H9 (cell line): Measurements from ENCODE around the gene RGL4. TPM values are rescaled to one million over a fixed set of nuclear protein-coding genes. Genes with fewer than 3 reads are reported as not detected.

Source experiments
- DNase-seq: peaks from one replicate; pipeline ENCODE4 v3.0.0-alpha.2; 2017
- H2AFZ ChIP-seq: one replicate; pipeline ENCODE4 v1.6.1; 2013; ENCODE audit warnings: mild to moderate bottlenecking, low read length, control low read depth, moderate library complexity
- H2AK5ac ChIP-seq: 2 replicates; pipeline ENCODE4 v1.6.1; 2013; ENCODE audit warnings: low read length, control low read depth, mixed read lengths; ENCODE audit not compliant: insufficient read length
- H2BK120ac ChIP-seq: one replicate; pipeline ENCODE4 v1.6.1; 2013; ENCODE audit warnings: low read depth, mild to moderate bottlenecking, low read length, control low read depth, inconsistent platforms; ENCODE audit not compliant: poor library complexity, severe bottlenecking
- H2BK12ac ChIP-seq: 2 replicates; pipeline ENCODE4 v1.6.1; 2013; ENCODE audit warnings: low read length, control low read depth, mixed read lengths, low read depth; ENCODE audit not compliant: insufficient read length
- H2BK15ac ChIP-seq: 2 replicates; pipeline ENCODE4 v1.6.1; 2013; ENCODE audit warnings: low read depth, low read length, control low read depth
- H2BK20ac ChIP-seq: one replicate; pipeline ENCODE4 v1.6.1; 2013; ENCODE audit warnings: low read depth, mild to moderate bottlenecking, low read length, control low read depth, inconsistent platforms; ENCODE audit not compliant: poor library complexity, severe bottlenecking
- H2BK5ac ChIP-seq: 2 replicates; pipeline ENCODE4 v1.6.1; 2013; ENCODE audit warnings: low read length, control low read depth, mixed read lengths; ENCODE audit not compliant: insufficient read length
- H3K14ac ChIP-seq: 2 replicates; pipeline ENCODE4 v1.6.1; 2013; ENCODE audit warnings: low read length, control low read depth; ENCODE audit not compliant: insufficient read depth
- H3K18ac ChIP-seq: 2 replicates; pipeline ENCODE4 v1.6.1; 2013; ENCODE audit warnings: low read depth, mild to moderate bottlenecking, mixed read lengths, low read length, control low read depth; ENCODE audit not compliant: insufficient read length
- H3K23ac ChIP-seq: 2 replicates; pipeline ENCODE4 v1.6.1; 2013; ENCODE audit warnings: low read length, control low read depth, mixed read lengths, low read depth; ENCODE audit not compliant: insufficient read length
- H3K23me2 ChIP-seq: 2 replicates; pipeline ENCODE4 v1.6.1; 2013; ENCODE audit warnings: low read depth, mild to moderate bottlenecking, mixed read lengths, low read length, control low read depth; ENCODE audit not compliant: insufficient read length, poor library complexity, severe bottlenecking
- H3K27ac ChIP-seq: 2 replicates; pipeline ENCODE4 v1.5.1; 2013; ENCODE audit warnings: low read length, control low read depth, mixed read lengths, low read depth; ENCODE audit not compliant: insufficient read length
- H3K27me3 ChIP-seq: 2 replicates; pipeline ENCODE4 v1.6.1; 2013; ENCODE audit warnings: low read length, control low read depth, inconsistent platforms; ENCODE audit not compliant: insufficient read depth
- H3K4ac ChIP-seq: 2 replicates; pipeline ENCODE4 v1.6.1; 2013; ENCODE audit warnings: low read depth, mild to moderate bottlenecking, control low read depth, inconsistent platforms, low read length, moderate library complexity
- H3K4me1 ChIP-seq: 2 replicates; pipeline ENCODE4 v1.6.1; 2013; ENCODE audit warnings: low read length, control low read depth, inconsistent platforms; ENCODE audit not compliant: insufficient read depth
- H3K4me2 ChIP-seq: 2 replicates; pipeline ENCODE4 v1.6.1; 2013; ENCODE audit warnings: low read length, control low read depth, mixed read lengths; ENCODE audit not compliant: insufficient read length, insufficient read depth
- H3K56ac ChIP-seq: 2 replicates; pipeline ENCODE4 v1.6.1; 2013; ENCODE audit warnings: low read depth, mild to moderate bottlenecking, mixed read lengths, low read length, control low read depth; ENCODE audit not compliant: insufficient read length
- H3K79me1 ChIP-seq: 2 replicates; pipeline ENCODE4 v1.6.1; 2013; ENCODE audit warnings: low read depth, mild to moderate bottlenecking, moderate library complexity, low read length, control low read depth, inconsistent platforms; ENCODE audit not compliant: insufficient read depth, poor library complexity, severe bottlenecking
- H3K79me2 ChIP-seq: 2 replicates; pipeline ENCODE4 v1.6.1; 2013; ENCODE audit warnings: low read length, control low read depth, inconsistent platforms; ENCODE audit not compliant: insufficient read depth
- H3K9ac ChIP-seq: 2 replicates; pipeline ENCODE4 v1.6.1; 2013; ENCODE audit warnings: low read length, control low read depth, mixed read lengths; ENCODE audit not compliant: insufficient read length; ENCODE audit errors: extremely low read depth
- H3K9me3 ChIP-seq: one replicate; pipeline ENCODE4 v1.6.1; 2013; ENCODE audit warnings: low read depth, low read length, inconsistent platforms; ENCODE audit not compliant: control insufficient read depth
- H3T11ph ChIP-seq: one replicate; pipeline ENCODE4 v1.6.1; 2013; ENCODE audit warnings: mild to moderate bottlenecking, low read length, control low read depth, inconsistent platforms
- H4K20me1 ChIP-seq: one replicate; pipeline ENCODE4 v1.6.1; 2013; ENCODE audit not compliant: control insufficient read depth, insufficient read length, insufficient read depth
- H4K5ac ChIP-seq: 2 replicates; pipeline ENCODE4 v1.6.1; 2013; ENCODE audit warnings: low read depth, mild to moderate bottlenecking, mixed read lengths, low read length, control low read depth; ENCODE audit not compliant: insufficient read length
- H4K8ac ChIP-seq: replicated peaks from 2 replicates; pipeline ENCODE4 v1.6.1; 2013; ENCODE audit warnings: low read length, control low read depth, mixed read lengths, low read depth; ENCODE audit not compliant: insufficient read length
- H4K91ac ChIP-seq: 2 replicates; pipeline ENCODE4 v1.6.1; 2013; ENCODE audit warnings: low read depth, mild to moderate bottlenecking, moderate library complexity, mixed read lengths, low read length, control low read depth; ENCODE audit not compliant: insufficient read length
- H3K27ac Mint-ChIP-seq, 3 experiments: 2 replicates in 2 of 3; 3 replicates in 1 of 3; pipeline ENCODE4 v1.8.0; 2020 to 2021; ENCODE audit warnings: mixed read lengths in 3 of 3, mild to moderate bottlenecking in 1 of 3, moderate library complexity in 1 of 3
- H3K27me3 Mint-ChIP-seq: 2 replicates; pipeline ENCODE4 v1.8.0; 2021; ENCODE audit warnings: low read depth, mild to moderate bottlenecking, moderate library complexity, mixed read lengths
- H3K36me3 Mint-ChIP-seq, 3 experiments: 2 replicates in 2 of 3; 3 replicates in 1 of 3; pipeline ENCODE4 v1.8.0; 2020 to 2021; ENCODE audit warnings: low read depth in 3 of 3, mixed read lengths in 3 of 3; ENCODE audit not compliant: insufficient read depth in 1 of 3
- H3K4me1 Mint-ChIP-seq, 2 experiments: 2 replicates each; pipeline ENCODE4 v1.8.0; 2020; ENCODE audit warnings: mixed read lengths in 2 of 2
- H3K4me3 Mint-ChIP-seq, 2 experiments: 2 replicates in 1 of 2; 3 replicates in 1 of 2; pipeline ENCODE4 v1.8.0; 2020 to 2021; ENCODE audit warnings: mild to moderate bottlenecking in 2 of 2, mixed read lengths in 2 of 2, moderate library complexity in 1 of 2
- H3K9me3 Mint-ChIP-seq, 2 experiments: 2 replicates in 1 of 2; 3 replicates in 1 of 2; pipeline ENCODE4 v1.8.0; 2020; ENCODE audit warnings: mild to moderate bottlenecking in 2 of 2, mixed read lengths in 2 of 2, moderate library complexity in 1 of 2
- CTCF ChIP-seq: fragments of 200-600 bp; sonication (generic); conservative IDR thresholded peaks from 3 replicates; pipeline ENCODE4 v1.8.0; 2021; ENCODE audit warnings: antibody characterized with exemption, mild to moderate bottlenecking
- WGBS: extraction: QIAGEN DNeasy Blood & Tissue Kit; methylation state at CpG from one replicate; pipeline ENCODE4 v1.1.7; 2013; ENCODE audit warnings: missing lambda C conversion rate, low lambda C conversion rate, mixed read lengths; ENCODE audit not compliant: insufficient read length; ENCODE audit errors: extremely low coverage; 5-methylcytosine and 5-hydroxymethylcytosine counted together
- total RNA-seq: library from RNA; stranded (reverse); gene quantifications from 2 replicates; pipeline ENCODE4 v1.2.1, GENCODE V29; 2021

The RGL4 gene
- total RNA-seq, 1 experiment from 2014 or later, result not detected

- no peak overlapping the region for H2BK15ac ChIP-seq
- no CpG with 5 or more reads among the region's 2 CpGs for WGBS
- H3K79me2 ChIP-seq, result no peaks in the 10 kb centered on the region
Observed at GRCh38 chr22:23709107-23709506, 18.3 kb downstream of the RGL4 start.

More at GRCh38 chr22:23709107-23709506, 18.3 kb downstream of the RGL4 start:
- Mint-ChIP-seq H3K36me3 (peaks cover 47 to 86% (median 85%) of the 10 kb centered on the region in 3 experiments), H3K27ac (no peak overlapping the region), H3K27me3 (no peaks in the 10 kb centered on the region), H3K4me3 (no peak overlapping the region), H3K4me1 (no peaks in the 10 kb centered on the region), H3K9me3 (no peaks in the 10 kb centered on the region)
- Histone ChIP-seq H3K79me1 (no peaks in the 10 kb centered on the region), H3K14ac (no peak overlapping the region), H4K5ac (no peak overlapping the region), H3K27ac (no peak overlapping the region), H4K91ac (no peak overlapping the region), H3K27me3 (no peaks in the 10 kb centered on the region), H3K23me2 (no peaks in the 10 kb centered on the region), H3K4me2 (no peak overlapping the region), H2BK120ac (no peak overlapping the region), H3K9me3 (no peaks in the 10 kb centered on the region), H2BK5ac (no peak overlapping the region), H3K9ac (no peak overlapping the region), H3K4ac (no peak overlapping the region), H2AFZ (no peak overlapping the region), H4K20me1 (no peaks in the 10 kb centered on the region), H2BK20ac (no peak overlapping the region), H3K18ac (no peak overlapping the region), H2BK12ac (no peak overlapping the region), H2AK5ac (no peak overlapping the region), H3K56ac (no peak overlapping the region), H3K4me1 (no peaks in the 10 kb centered on the region), H3K23ac (no peak overlapping the region), H3T11ph (no peak overlapping the region), H4K8ac (no peak overlapping the region)
- DNase-seq, result no peak
- TF ChIP-seq CTCF, result no peak
